SK-MEL-5 (cell line): ENCODE data around the gene SWT1. TPM values are rescaled to one million over a fixed set of nuclear protein-coding genes. Genes with fewer than 3 reads are reported as not detected.
"Not testable (repeated sequence)": the region's sequence is repeated elsewhere in the genome, so short reads cannot be mapped to it uniquely, and the experiment has no call there.

ENCODE experiments used
- DNase-seq: peaks from one replicate; pipeline ENCODE4 v3.0.0-alpha.2; 2016; ENCODE audit warnings: low read depth, low spot score
- in situ Hi-C: cut with HindIII; loops from 2 replicates; pipeline ENCODE4 v1.10.0; 2016; ENCODE audit warnings: low sequenced_read_pairs, high pct_unique_total_duplicates, low pct_unique_long_range_greater_than_20kb
- total RNA-seq: library from RNA; depleted of rRNA; stranded (reverse); fragments of >200 nt; shearing (Covaris generic); gene quantifications from 2 replicates; pipeline ENCODE4 v1.2.3, GENCODE V29; 2014

SWT1 gene
- total RNA-seq, 1 experiment from 2014 or later: 8.6 TPM

DNA sequence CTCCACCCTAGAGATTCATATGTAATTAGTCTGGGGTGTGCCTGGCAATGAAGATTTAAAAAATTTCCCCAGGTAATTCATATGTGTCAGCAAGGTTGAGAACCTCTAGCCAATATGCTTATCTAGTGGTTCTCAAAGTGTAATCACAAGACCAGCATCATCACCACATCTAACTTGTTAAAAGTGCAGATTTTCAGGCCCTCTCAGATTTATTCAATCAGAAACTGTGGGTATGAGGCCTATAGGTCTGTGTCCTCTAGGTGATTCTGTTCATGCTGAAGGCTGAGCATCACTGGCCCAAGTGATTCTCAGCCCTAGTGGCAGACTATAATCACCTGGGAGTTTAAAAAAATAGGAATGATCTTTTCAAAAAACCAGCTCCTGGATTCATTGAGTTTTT is 75.9 kb downstream of the SWT1 start:
- in situ Hi-C loops: no loop called here
- DNase-seq: no peak

DNA sequence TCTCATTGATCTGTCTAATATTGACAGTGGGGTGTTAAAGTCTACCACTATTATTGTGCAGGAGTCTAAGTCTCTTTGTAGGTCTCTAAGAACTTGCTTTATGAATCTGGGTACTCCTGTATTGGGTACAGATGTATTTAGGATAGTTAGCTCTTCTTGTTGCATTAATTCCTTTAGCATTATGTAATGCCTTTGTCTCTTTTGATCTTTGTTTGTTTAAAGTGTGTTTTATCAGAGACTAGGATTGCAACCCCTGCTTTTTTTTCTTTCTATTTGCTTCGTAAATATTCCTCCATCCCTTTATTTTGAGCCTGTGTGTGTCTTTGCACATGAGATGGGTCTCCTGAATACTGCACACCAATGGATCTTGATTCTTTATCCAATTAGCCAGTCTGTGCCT is 77.2 kb downstream of the SWT1 start:
- DNase-seq, in situ Hi-C loops: not testable (repeated sequence)

DNA sequence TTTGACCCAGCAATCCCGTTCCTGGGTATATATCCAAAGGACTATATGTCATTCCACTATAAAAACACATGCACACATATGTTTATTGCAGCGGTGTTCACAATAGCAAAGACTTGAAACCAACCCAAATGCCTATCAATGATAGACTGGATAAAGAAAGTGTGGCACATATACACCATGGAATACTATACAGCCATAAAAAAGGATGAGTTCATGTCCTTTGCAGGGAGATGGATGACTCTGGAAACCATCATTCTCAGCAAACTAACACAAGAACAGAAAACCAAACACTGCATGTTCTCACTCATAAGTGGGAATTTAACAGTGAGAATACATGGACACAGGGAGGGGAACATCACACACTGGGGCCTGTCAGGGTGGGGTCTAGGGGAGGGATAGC is 80.2 kb downstream of the SWT1 start:
- in situ Hi-C loops, DNase-seq: not testable (repeated sequence)

DNA sequence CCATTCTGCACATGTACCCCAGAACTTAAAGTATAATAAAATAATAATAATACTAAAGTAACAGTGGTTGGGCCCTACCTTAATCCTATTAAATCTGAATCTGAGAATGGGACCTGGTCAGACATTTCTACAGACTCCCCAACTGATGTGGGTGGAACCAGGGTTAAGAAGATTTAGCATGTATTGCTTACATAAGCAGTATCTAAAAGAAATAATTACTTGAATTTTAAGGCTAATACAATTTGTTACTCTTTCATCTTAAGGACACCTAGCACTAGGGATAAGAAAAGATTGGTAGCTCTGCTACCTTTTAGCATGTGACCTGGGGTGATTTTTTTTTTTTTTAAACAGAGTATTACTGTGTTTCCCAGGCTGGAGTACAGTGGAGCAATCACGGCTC is 80.7 kb downstream of the SWT1 start:
- no peak for DNase-seq
- in situ Hi-C loops: no loop called here

DNA sequence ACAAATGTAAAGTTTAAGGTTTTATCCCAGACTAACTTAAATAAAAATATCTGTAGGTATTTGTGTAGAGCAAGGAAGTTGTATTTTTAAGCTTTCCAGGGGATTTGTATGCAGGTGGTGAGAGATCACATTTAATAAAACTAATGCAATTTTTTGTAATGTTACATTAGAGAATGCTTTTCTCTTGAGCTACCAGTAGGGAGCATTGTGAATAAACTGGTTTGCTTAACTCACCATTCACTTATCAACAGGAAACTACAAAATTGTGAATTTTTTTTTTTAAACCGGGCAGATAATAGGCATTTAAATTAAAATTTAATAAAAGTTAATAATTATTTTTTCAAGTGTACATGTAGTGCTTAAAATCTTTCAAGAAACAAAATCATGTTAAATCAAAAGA is 81.5 kb downstream of the SWT1 start:
- DNase-seq: peak; percentile 34
- in situ Hi-C loops: no loop called here

DNA sequence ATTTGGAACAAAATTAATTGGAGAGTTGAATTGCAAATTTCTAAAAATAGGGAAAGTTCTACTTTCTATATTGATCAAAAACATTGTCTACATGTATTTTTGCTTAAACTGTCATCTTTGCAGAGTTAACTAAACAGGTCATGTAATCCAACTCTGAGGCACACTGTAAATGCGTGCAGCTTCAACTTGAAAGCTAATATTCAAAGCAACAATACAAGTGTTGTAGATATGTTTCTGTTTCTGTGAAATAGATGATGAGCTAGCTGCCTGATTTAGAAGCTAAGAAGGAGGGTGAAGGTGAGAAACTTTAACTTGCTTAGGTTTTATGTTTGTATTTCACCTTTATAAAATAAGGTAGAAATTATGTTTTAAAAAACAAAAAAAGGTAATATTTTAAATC is 82.9 kb downstream of the SWT1 start:
- DNase-seq: peak; percentile 38
- in situ Hi-C loops: no loop called here

DNA sequence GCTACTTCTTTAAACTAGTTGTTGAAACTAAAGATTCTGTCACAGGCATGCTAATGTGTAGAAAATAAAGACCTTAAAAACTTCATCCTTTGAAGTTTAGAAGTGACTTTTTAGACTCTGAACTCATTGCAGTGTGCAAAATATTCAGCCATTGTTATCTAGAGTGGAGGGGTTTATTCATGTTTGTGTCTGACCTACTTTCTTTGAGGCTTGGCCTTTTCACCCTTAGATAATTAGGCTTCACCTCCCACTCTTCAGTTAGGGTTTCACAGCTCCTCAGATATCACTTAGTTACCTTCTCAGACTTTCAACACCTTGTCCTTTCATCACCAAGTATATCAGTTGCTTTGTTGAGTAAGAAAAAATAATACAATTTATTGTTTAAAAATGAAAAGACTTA is 84.2 kb downstream of the SWT1 start:
- in situ Hi-C loops: no loop called here

DNA sequence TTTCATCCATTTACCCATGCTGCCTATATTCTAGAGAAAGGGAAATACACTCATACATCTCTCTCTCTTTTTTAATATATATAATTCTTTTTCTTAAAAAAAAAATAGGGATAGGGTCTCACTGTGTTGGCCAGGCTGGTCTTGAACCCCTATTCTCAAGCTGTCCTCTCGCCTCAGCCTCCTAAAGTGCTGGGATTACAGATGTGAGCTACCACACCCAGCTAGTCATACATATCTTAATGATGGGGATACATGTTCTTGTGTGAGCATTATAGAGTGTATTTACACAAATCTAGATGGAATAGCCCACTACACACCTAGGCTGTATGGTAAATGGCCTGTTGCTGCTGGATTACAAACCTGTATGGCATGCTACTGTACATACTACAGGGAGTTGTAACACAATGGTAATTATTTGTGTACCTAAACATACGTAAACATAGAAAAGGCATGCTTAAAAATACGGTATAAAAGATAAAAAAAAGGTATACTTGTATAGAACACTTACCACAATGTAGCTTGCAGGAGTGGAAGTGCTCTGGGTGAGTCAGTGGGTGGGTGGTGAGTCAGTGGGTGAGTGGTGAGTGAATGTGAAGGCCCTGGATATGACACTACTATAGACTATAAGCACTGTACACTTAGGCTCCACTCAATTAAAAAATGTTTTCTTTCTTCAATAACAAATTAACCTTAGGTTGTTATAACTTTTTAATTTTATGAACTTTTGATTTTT is 87.2 kb downstream of the SWT1 start:
- DNase-seq: no peak
- in situ Hi-C loops: no loop called here

More for the DNA sequence above, 84.2 kb downstream of the SWT1 start:
- no peak for DNase-seq

DNA sequence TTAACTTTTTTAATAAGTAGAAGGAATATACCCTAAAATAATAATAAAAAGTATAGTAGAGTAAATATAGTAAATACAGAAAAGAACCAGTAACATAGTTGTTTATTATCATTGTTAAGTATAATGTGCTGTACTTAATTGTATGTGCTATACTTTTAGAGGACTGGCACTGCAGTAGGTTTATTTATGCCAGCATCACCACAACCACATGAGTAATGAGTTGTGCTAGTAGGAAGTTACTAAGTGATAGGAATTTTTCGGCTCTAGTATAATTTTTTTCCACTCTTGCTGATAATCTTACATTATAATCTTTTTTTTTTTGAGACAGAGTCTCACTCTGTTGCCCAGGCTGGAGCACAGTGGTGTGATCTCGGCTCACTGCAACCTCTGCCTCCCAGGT is 88.5 kb downstream of the SWT1 start:
- no peak for DNase-seq
- in situ Hi-C loops: no loop called here

DNA sequence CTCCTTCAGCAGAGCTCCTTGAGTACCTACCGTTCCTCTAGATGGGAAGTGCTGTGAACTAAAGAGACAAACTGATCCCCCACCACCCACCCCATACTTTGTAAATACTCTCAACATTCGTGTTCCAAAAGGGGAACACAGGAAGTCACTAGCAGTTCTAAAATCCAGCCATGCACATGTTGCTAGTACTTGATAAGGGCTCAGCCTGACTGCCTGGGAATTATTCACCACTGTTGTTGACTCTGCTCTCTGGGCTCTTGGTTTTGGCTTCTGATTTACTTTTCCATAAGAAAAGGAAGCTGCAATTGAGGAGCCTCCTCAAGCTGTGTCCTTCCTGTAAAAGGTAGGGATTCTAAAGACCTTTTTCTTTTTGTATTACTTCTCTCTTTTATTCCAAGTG is 92.6 kb downstream of the SWT1 start:
- no peak for DNase-seq
- in situ Hi-C loops: no loop called here

DNA sequence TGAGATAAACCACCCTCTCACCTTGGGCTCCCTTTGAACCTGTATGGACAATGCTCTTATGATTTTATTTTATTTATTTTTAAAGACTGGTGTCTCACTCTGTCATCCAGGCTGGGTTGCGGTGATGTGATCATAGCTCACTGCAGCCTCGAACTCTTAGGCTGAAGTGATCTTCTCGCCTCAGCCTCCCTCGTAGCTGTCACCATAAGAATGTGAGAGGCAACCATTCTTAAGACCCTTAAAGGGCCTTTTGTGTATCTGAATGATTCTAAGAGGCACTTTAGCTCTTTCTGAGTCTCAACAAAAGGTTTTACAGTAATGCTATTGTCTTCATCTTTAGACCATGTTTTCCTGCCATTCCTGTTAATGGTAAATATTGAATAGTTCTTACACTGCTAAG is 93.1 kb downstream of the SWT1 start:
- no peak for DNase-seq
- in situ Hi-C loops: no loop called here

DNA sequence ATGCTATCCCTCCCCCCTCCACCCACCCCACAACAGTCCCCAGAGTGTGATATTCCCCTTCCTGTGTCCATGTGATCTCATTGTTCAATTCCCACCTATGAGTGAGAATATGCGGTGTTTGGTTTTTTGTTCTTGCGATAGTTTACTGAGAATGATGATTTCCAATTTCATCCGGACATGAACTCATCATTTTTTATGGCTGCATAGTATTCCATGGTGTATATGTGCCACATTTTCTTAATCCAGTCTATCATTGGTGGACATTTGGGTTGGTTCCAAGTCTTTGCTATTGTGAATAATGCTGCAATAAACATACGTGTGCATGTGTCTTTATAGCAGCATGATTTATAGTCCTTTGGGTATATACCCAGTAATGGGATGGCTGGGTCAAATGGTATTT is 95.0 kb downstream of the SWT1 start:
- in situ Hi-C loops, DNase-seq: not testable (repeated sequence)

DNA sequence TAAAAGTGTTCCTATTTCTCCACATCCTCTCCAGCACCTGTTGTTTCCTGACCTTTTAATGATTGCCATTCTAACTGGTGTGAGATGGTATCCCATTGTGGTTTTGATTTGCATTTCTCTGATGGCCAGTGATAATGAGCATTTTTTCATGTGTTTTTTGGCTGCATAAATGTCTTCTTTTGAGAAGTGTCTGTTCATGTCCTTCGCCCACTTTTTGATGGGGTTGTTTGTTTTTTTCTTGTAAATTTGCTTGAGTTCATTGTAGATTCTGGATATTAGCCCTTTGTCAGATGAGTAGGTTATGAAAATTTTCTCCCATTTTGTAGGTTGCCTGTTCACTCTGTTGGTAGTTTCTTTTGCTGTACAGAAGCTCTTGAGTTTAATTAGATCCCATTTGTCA is 95.4 kb downstream of the SWT1 start:
- DNase-seq, in situ Hi-C loops: not testable (repeated sequence)

DNA sequence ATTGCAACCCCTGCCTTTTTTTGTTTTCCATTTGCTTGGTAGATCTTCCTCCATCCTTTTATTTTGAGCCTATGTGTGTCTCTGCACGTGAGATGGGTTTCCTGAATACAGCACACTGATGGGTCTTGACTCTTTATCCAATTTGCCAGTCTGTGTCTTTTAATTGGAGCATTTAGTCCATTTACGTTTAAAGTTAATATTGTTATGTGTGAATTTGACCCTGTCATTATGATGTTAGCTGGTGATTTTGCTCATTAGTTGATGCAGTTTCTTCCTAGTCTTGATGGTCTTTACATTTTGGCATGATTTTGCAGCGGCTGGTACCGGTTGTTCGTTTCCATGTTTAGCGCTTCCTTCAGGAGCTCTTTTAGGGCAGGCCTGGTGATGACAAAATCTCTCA is 98.6 kb downstream of the SWT1 start:
- in situ Hi-C loops, DNase-seq: not testable (repeated sequence)

DNA sequence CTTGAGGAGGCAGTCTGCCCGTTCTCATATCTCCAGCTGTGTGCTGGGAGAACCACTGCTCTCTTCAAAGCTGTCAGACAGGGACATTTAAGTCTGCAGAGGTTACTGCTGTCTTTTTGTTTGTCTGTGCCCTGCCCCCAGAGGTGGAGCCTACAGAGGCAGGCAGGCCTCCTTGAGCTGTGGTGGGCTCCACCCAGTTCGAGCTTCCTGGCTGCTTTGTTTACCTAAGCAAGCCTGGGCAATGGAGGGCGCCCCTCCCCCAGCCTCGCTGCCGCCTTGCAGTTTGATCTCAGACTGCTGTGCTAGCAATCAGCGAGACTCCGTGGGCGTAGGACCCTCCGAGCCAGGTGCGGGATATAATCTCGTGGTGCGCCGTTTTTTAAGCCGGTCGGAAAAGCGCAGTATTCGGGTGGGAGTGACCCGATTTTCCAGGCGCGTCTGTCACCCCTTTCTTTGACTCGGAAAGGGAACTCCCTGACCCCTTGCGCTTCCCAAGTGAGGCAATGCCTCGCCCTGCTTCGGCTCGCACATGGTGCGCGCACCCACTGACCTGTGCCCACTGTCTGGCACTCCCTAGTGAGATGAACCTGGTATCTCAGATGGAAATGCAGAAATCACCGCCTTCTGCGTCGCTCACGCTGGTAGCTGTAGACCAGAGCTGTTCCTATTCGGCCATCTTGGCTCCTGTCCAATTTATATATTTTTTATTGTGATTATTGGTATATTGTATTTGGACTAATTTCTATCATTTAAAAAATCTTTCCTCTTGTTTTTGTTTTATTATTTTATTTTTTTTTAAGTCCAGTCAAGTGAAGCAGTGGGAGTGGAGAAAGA is 100.4 kb downstream of the SWT1 start:
- DNase-seq, in situ Hi-C loops: not testable (repeated sequence)

DNA sequence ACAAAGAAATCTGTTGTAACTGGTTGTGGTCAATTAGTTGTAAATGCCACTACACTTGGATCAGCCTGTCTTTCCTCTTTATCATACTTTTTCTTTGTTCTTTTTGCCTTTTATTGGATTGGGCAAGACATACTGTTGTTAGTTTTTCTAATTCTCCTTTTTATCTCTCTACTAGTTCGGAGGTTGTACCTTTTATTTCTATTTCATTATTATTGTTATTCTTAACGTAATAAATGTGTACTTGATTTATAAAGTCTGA is 100.9 kb downstream of the SWT1 start:
- in situ Hi-C loops: no loop called here
- peak; percentile 57 for DNase-seq

DNA sequence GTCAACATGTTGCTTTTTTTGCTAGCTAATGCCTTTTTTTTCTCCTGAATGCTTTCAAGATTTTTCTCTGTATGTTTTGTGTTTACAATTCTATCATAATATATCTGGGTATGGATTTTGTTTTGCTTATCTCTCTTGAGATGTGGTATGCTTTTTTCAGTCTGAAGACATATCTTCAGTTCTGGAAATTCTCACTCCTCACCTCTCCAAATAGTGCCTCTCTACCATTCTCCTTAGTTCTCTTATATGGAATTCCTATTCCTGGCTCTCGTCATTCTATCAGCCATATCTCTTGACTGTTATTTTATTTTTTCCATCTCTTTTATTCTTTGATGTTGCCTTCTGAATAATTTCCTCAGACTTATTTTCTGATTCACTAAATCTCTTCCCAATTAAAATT is 101.7 kb downstream of the SWT1 start:
- in situ Hi-C loops: no loop called here
- DNase-seq: no peak

DNA sequence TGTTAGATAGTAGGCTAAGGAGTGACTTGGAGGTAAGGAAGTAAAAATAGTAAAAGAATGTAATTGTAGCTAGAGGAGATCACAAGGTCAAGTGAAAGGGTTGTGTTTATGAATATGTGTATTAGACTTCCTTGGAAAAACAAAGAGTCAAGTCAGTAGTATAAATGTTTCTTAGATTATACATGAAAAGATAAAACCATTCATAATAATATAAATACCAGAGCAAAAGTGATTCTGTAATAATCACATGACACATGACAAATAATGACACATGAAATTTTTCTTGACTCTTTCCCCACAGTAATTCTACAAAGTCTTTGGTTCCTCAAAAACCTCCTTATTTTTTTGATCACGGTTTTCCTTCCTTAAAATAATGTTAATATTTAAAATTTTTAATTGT is 103.6 kb downstream of the SWT1 start:
- peak; percentile 94 for DNase-seq
- in situ Hi-C loops: no loop called here

DNA sequence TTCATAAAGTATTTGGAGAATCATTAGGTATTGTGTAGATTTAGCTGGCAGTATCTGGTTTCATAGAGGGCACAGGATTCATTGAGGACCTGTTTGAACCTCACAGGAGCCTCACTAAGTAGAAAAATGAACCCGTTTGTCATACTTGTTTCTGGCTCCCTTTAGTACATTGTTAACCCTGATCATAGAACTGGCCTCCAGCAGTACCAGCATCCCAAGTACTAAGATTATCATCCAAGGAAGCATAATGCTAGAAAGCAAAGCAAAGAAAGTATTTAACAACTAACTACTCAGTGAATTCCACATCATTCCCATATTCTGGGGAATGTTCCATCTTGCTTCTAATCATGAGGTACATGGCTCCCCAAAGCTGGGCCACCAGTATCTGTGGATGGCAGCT is 105.2 kb downstream of the SWT1 start:
- DNase-seq: no peak
- in situ Hi-C loops: no loop called here
